H1 (cell line): ENCODE data around the gene CLCN5. TPM values are rescaled to one million over a fixed set of nuclear protein-coding genes. Genes with fewer than 3 reads are reported as not detected.

ENCODE experiments used
- CTCF ChIA-PET: fragments of 300-600 bp; sonication (Branson Sonifier 250); formaldehyde crosslinking; loops from one replicate; lab custom pipeline; 2021; ENCODE audit not compliant: partially characterized antibody; lab: Charles Lee
- POLR2A ChIA-PET: fragments of 300-600 bp; sonication (Branson Sonifier 250); formaldehyde crosslinking; loops from one replicate; lab custom pipeline; 2021; ENCODE audit warnings: inconsistent platforms; ENCODE audit not compliant: partially characterized antibody; lab: Charles Lee
- DNase-seq, 2 experiments: peaks; one replicate each; pipeline versions ENCODE4 v3.0.0 to v3.0.0-alpha.2; 2010 to 2022; ENCODE audit warnings: low spot score in 2 of 2, low read depth in 1 of 2, mixed read lengths in 1 of 2
- FAIRE-seq: peaks from 2 replicates; lab custom pipeline; 2011; peaks lifted over from hg19 to GRCh38; lab: Jason Lieb, UNC
- H2AFZ ChIP-seq: 2 replicates; pipeline ENCODE4 v1.8.1; 2012; ENCODE audit warnings: low read length, inconsistent platforms
- H2AK5ac ChIP-seq: 2 replicates; pipeline ENCODE4 v1.6.1; 2013; ENCODE audit warnings: low read depth, low read length
- H2BK120ac ChIP-seq: replicated peaks from 2 replicates; pipeline ENCODE3; 2013; ENCODE audit warnings: low read depth, low read length, inconsistent platforms
- H2BK12ac ChIP-seq: 2 replicates; pipeline ENCODE4 v1.6.1; 2013; ENCODE audit warnings: low read depth, low read length
- H2BK15ac ChIP-seq: 2 replicates; pipeline ENCODE4 v1.6.1; 2013; ENCODE audit warnings: low read length
- H2BK20ac ChIP-seq: 2 replicates; pipeline ENCODE4 v1.6.1; 2013; ENCODE audit warnings: low read length
- H2BK5ac ChIP-seq: 2 replicates; pipeline ENCODE4 v1.6.1; 2013; ENCODE audit warnings: low read depth, low read length
- H3K14ac ChIP-seq: 2 replicates; pipeline ENCODE4 v1.6.1; 2013; ENCODE audit warnings: inconsistent platforms; ENCODE audit not compliant: insufficient read length
- H3K18ac ChIP-seq: 2 replicates; pipeline ENCODE4 v1.6.1; 2013; ENCODE audit warnings: low read length; ENCODE audit errors: extremely low read depth
- H3K23ac ChIP-seq: 2 replicates; pipeline ENCODE4 v1.6.1; 2013; ENCODE audit warnings: inconsistent platforms; ENCODE audit not compliant: insufficient read length
- H3K23me2 ChIP-seq: 2 replicates; pipeline ENCODE4 v1.6.1; 2013; ENCODE audit warnings: low read depth, low read length
- H3K27ac ChIP-seq: 2 replicates; pipeline ENCODE4 v1.6.1; 2011; ENCODE audit warnings: low read depth, low read length, inconsistent platforms
- H3K27me3 ChIP-seq, 4 experiments: replicated peaks in 1 of 4; 1 replicate in 1 of 4; 2 replicates in 3 of 4; pipeline versions ENCODE4 v1.6.1 to v1.8.1; 2011 to 2013; ENCODE audit warnings: low read length in 3 of 4, mild to moderate bottlenecking in 3 of 4, inconsistent platforms in 2 of 4, mixed read lengths in 2 of 4, moderate library complexity in 1 of 4; ENCODE audit not compliant: control insufficient read depth in 3 of 4, insufficient read depth in 3 of 4; ENCODE audit errors: extremely low read depth in 1 of 4
- H3K36me3 ChIP-seq, 4 experiments: 2 replicates each; pipeline versions ENCODE4 v1.6.1 to v1.8.1; 2011 to 2013; ENCODE audit warnings: mild to moderate bottlenecking in 4 of 4, low read length in 3 of 4, moderate library complexity in 2 of 4, control low read depth in 1 of 4, inconsistent platforms in 1 of 4; ENCODE audit not compliant: insufficient read depth in 4 of 4, control insufficient read depth in 2 of 4
- H3K4ac ChIP-seq: replicated peaks from 2 replicates; pipeline ENCODE3; 2013; ENCODE audit warnings: low read length, low read depth, mixed read lengths, inconsistent platforms; ENCODE audit not compliant: insufficient read length
- H3K4me1 ChIP-seq, 4 experiments: replicated peaks in 1 of 4; 1 replicate in 1 of 4; 2 replicates in 3 of 4; pipeline versions ENCODE4 v1.6.1 to v1.8.1; 2011 to 2013; ENCODE audit warnings: low read length in 3 of 4, inconsistent platforms in 2 of 4, mixed read lengths in 1 of 4; ENCODE audit not compliant: insufficient read depth in 4 of 4, control insufficient read depth in 3 of 4
- H3K4me2 ChIP-seq, 2 experiments: 2 replicates each; pipeline versions ENCODE4 v1.6.1 to v1.8.1; 2011 to 2013; ENCODE audit warnings: low read depth in 2 of 2, low read length in 2 of 2, control low read depth in 1 of 2, inconsistent platforms in 1 of 2, mild to moderate bottlenecking in 1 of 2; ENCODE audit not compliant: insufficient read depth in 1 of 2
- H3K4me3 ChIP-seq, 4 experiments: fragments of 200-600, 300-600 bp in 1 of 4; sonication (generic), shearing (Covaris generic), sonication (Bioruptor Twin) in 1 of 4; 2 replicates each; pipeline versions ENCODE4 v1.5.1 to v1.8.1; 2011 to 2016; ENCODE audit warnings: low read length in 4 of 4, low read depth in 3 of 4, control low read depth in 2 of 4, inconsistent platforms in 2 of 4, mild to moderate bottlenecking in 2 of 4, mixed read lengths in 1 of 4, moderate library complexity in 1 of 4; ENCODE audit not compliant: insufficient read depth in 2 of 4; ENCODE audit errors: extremely low read depth in 1 of 4
- H3K56ac ChIP-seq: replicated peaks from 2 replicates; pipeline ENCODE3; 2013; ENCODE audit warnings: low read depth, mild to moderate bottlenecking, mixed read lengths, low read length, inconsistent platforms; ENCODE audit not compliant: insufficient read length
- H3K79me1 ChIP-seq: 2 replicates; pipeline ENCODE4 v1.6.1; 2013; ENCODE audit warnings: low read depth, low read length, control low read depth
- H3K79me2 ChIP-seq, 2 experiments: 2 replicates each; pipeline versions ENCODE4 v1.6.1 to v1.8.1; 2012 to 2013; ENCODE audit warnings: low read length in 2 of 2, mild to moderate bottlenecking in 2 of 2, inconsistent platforms in 1 of 2; ENCODE audit not compliant: insufficient read depth in 2 of 2, control insufficient read depth in 1 of 2
- H3K9ac ChIP-seq, 4 experiments: replicated peaks in 1 of 4; 1 replicate in 1 of 4; 2 replicates in 3 of 4; pipeline versions ENCODE4 v1.6.1 to v1.8.1; 2011 to 2013; ENCODE audit warnings: low read depth in 3 of 4, low read length in 3 of 4, control low read depth in 2 of 4, mild to moderate bottlenecking in 2 of 4, moderate library complexity in 2 of 4, inconsistent platforms in 1 of 4; ENCODE audit errors: extremely low read depth in 1 of 4
- H3K9me3 ChIP-seq, 2 experiments: 2 replicates each; pipeline versions ENCODE4 v1.6.1 to v1.8.1; 2012 to 2013; ENCODE audit warnings: mild to moderate bottlenecking in 2 of 2, moderate library complexity in 2 of 2, control low read depth in 1 of 2, inconsistent platforms in 1 of 2, low read depth in 1 of 2, low read length in 1 of 2, mixed read lengths in 1 of 2; ENCODE audit not compliant: insufficient read depth in 2 of 2
- H4K20me1 ChIP-seq, 2 experiments: replicated peaks in 1 of 2; 2 replicates each; pipeline versions ENCODE3 to v1.8.1; 2011 to 2013; ENCODE audit warnings: inconsistent platforms in 2 of 2, low read length in 2 of 2, mild to moderate bottlenecking in 1 of 2; ENCODE audit not compliant: insufficient read depth in 2 of 2, control insufficient read depth in 1 of 2
- H4K5ac ChIP-seq: 2 replicates; pipeline ENCODE4 v1.6.1; 2013; ENCODE audit warnings: low read length, low read depth, mixed read lengths, inconsistent platforms; ENCODE audit not compliant: insufficient read length
- H4K8ac ChIP-seq: 2 replicates; pipeline ENCODE4 v1.8.0; 2013; ENCODE audit warnings: mild to moderate bottlenecking, moderate library complexity, low read length, inconsistent platforms; ENCODE audit not compliant: insufficient read depth; ENCODE audit errors: extremely low read depth
- H4K91ac ChIP-seq: replicated peaks from 2 replicates; pipeline ENCODE3; 2013; ENCODE audit warnings: low read length, mixed read lengths, inconsistent platforms; ENCODE audit not compliant: insufficient read length
- CEBPB ChIP-seq: IDR thresholded peaks from 2 replicates; pipeline ENCODE4 v1.6.1; 2012; ENCODE audit warnings: low read depth, low read length
- CHD2 ChIP-seq: IDR thresholded peaks from 2 replicates; pipeline ENCODE4 v1.6.1; 2012; ENCODE audit warnings: low read length, improper control_type of control experiment
- FOSL1 ChIP-seq: IDR thresholded peaks from 2 replicates; pipeline ENCODE4 v1.6.1; 2011; ENCODE audit warnings: mild to moderate bottlenecking, low read depth, low read length, moderate library complexity; ENCODE audit not compliant: insufficient read depth
- SP1 ChIP-seq: IDR thresholded peaks from 2 replicates; pipeline ENCODE4 v1.6.1; 2011; ENCODE audit warnings: low read depth, low read length
- SRF ChIP-seq: IDR thresholded peaks from 2 replicates; pipeline ENCODE4 v1.6.1; 2011; ENCODE audit warnings: mild to moderate bottlenecking, low read depth, low read length, moderate library complexity
- USF2 ChIP-seq: IDR thresholded peaks from 2 replicates; pipeline ENCODE4 v1.6.1; 2011; ENCODE audit warnings: low read length, improper control_type of control experiment
- WGBS, 2 experiments: shearing (Covaris generic) in 1 of 2; methylation state at CpG; one replicate each; pipeline versions ENCODE4 v1.1.6 to v1.1.7; 2013 to 2015; ENCODE audit warnings: low lambda C conversion rate in 2 of 2, mixed read lengths in 2 of 2, inconsistent platforms in 1 of 2, low coverage in 1 of 2, missing lambda C conversion rate in 1 of 2; ENCODE audit not compliant: insufficient replicate concordance in 2 of 2, insufficient coverage in 1 of 2, insufficient read length in 1 of 2; ENCODE audit errors: extremely low coverage in 1 of 2, missing lambda C conversion rate in 1 of 2; 5-methylcytosine and 5-hydroxymethylcytosine counted together
- polyA plus RNA-seq, 7 experiments: library from polyadenylated mRNA; depleted of rRNA in 3 of 7; stranded (reverse) in 5 of 7; unstranded in 2 of 7; fragments of >200 nt in 5 of 7; fragments of 200-250 nt in 2 of 7; gene quantifications; 1 replicate in 5 of 7; 2 replicates in 1 of 7; 4 replicates in 1 of 7; pipeline versions ENCODE4 v1.2.1 to v1.2.3, GENCODE V29; 2011 to 2013; ENCODE audit warnings: missing spikeins in 2 of 7, mixed read lengths in 2 of 7
- total RNA-seq: library from RNA; stranded (reverse); fragmentation: NEBNext Ultra II Directional; extraction: Animal tissue kit (Norgen Biotek cat#: 25700); gene quantifications from 2 replicates; pipeline ENCODE4 v1.2.1, GENCODE V29; 2021
- TF ChIP-seq, protein P1 (sequence below), 3 experiments: IDR thresholded peaks; 1 replicate in 2 of 3; 2 replicates in 1 of 3; pipeline versions ENCODE4 v1.5.1 to v1.6.1; 2011; ENCODE audit warnings: low read length in 3 of 3, mild to moderate bottlenecking in 3 of 3, inconsistent platforms in 2 of 3, low read depth in 1 of 3, moderate library complexity in 1 of 3; ENCODE audit not compliant: insufficient read depth in 1 of 3; ENCODE audit errors: control extremely low read depth in 1 of 3
- TF ChIP-seq, protein P2 (sequence below): IDR thresholded peaks from 2 replicates; pipeline ENCODE4 v1.6.1; 2012; ENCODE audit warnings: low read length, inconsistent platforms

The CLCN5 gene
- total and polyA plus RNA-seq, 2 of the 8 experiments (the other 6 are each of a cell fraction or from before 2014, with no cell fraction given) = 4.2 to 9.7 TPM

DNA sequence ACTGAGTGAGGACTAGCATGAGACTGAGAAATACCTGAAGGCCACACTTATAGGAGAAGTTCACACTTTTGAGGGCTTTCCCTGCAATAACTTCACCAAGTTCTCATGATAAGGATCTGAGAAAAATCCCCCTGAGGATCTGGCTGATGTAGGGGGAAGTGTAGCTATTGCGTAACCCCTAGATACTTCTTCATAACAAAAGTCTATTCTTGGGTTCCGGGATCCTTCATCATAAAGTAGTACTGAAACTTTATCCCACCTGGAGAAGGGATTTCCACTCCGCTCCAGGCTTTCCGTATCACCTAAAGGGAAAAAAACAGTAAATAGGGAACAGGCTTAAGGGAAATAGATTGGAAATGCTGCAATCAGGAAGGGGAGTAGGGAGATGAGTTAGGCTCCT, 29.9 kb upstream of the CLCN5 start:
- no peaks in the 10 kb centered on the region for H3K9me3 ChIP-seq
- H4K91ac ChIP-seq = no peak overlapping the region
- H3K79me1 ChIP-seq = no peaks in the 10 kb centered on the region
- H2BK12ac ChIP-seq = no peak overlapping the region
- H3K23me2 ChIP-seq = no peaks in the 10 kb centered on the region
- H2AFZ ChIP-seq = no peak overlapping the region; the same call in 1 of the 2 replicates
- H3K4me1 ChIP-seq = no peaks in the 10 kb centered on the region
- H3K27ac ChIP-seq = no peak overlapping the region
- FAIRE-seq (no peak), DNase-seq (no peak)
- H2AK5ac ChIP-seq = no peak overlapping the region
- ChIA-PET POLR2A (no interaction called here), CTCF (interaction anchor here (0.6 to 2.1 kb wide), 2 partner anchors 23 to 27 kb away, joined by 3 to 8 read pairs; no protein-coding TSS in a partner anchor)
- no peak overlapping the region for H2BK15ac ChIP-seq
- no peak overlapping the region for H2BK120ac ChIP-seq
- H4K8ac ChIP-seq = no peak overlapping the region
- H3K27me3 ChIP-seq = no peaks in the 10 kb centered on the region
- no peak overlapping the region for H3K9ac ChIP-seq
- H3K56ac ChIP-seq = no peak overlapping the region
- H4K5ac ChIP-seq = no peak overlapping the region
- no peak overlapping the region for H3K4ac ChIP-seq
- no peak overlapping the region for H2BK5ac ChIP-seq
- no peak overlapping the region for H3K18ac ChIP-seq
- no peaks in the 10 kb centered on the region for H3K79me2 ChIP-seq
- H3K14ac ChIP-seq = no peak overlapping the region
- no peak overlapping the region for H3K23ac ChIP-seq
- H3K36me3 ChIP-seq = no peaks in the 10 kb centered on the region
- WGBS, 2 experiments = 82% methylated on average over 3 of the region's 4 CpGs; no CpG with 5 or more reads in 1 of the 2 experiments
- no peak overlapping the region for H3K4me3 ChIP-seq
- H4K20me1 ChIP-seq = no peaks in the 10 kb centered on the region
- no peak overlapping the region for H3K4me2 ChIP-seq
- no peak overlapping the region for H2BK20ac ChIP-seq
- TF ChIP-seq CEBPB (peak; percentile 94), SRF (no peak), CHD2 (no peak), SP1 (peak; percentile 62; the same call in 1 of the 2 replicates), FOSL1 (no peak), USF2 (no peak)
- TF ChIP-seq, protein P1, sequence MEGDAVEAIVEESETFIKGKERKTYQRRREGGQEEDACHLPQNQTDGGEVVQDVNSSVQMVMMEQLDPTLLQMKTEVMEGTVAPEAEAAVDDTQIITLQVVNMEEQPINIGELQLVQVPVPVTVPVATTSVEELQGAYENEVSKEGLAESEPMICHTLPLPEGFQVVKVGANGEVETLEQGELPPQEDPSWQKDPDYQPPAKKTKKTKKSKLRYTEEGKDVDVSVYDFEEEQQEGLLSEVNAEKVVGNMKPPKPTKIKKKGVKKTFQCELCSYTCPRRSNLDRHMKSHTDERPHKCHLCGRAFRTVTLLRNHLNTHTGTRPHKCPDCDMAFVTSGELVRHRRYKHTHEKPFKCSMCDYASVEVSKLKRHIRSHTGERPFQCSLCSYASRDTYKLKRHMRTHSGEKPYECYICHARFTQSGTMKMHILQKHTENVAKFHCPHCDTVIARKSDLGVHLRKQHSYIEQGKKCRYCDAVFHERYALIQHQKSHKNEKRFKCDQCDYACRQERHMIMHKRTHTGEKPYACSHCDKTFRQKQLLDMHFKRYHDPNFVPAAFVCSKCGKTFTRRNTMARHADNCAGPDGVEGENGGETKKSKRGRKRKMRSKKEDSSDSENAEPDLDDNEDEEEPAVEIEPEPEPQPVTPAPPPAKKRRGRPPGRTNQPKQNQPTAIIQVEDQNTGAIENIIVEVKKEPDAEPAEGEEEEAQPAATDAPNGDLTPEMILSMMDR (IDR thresholded peaks at IDR 0.05; ENCODE audit: control extremely low read depth in 1 of 3, insufficient read depth in 1 of 3, low read depth in 1 of 3, low read length in 3 of 3) = no peak
- TF ChIP-seq, protein P2, sequence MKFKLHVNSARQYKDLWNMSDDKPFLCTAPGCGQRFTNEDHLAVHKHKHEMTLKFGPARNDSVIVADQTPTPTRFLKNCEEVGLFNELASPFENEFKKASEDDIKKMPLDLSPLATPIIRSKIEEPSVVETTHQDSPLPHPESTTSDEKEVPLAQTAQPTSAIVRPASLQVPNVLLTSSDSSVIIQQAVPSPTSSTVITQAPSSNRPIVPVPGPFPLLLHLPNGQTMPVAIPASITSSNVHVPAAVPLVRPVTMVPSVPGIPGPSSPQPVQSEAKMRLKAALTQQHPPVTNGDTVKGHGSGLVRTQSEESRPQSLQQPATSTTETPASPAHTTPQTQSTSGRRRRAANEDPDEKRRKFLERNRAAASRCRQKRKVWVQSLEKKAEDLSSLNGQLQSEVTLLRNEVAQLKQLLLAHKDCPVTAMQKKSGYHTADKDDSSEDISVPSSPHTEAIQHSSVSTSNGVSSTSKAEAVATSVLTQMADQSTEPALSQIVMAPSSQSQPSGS = no peak
